ENCODE data around the gene KCNQ1. TPM values are rescaled to one million over a fixed set of nuclear protein-coding genes. Genes with fewer than 3 reads are reported as not detected.

Gene KCNQ1
- total and polyA plus RNA-seq, 2 donors (not counting 1 experiment from before 2014, with no cell fraction given), result not detected

DNA sequence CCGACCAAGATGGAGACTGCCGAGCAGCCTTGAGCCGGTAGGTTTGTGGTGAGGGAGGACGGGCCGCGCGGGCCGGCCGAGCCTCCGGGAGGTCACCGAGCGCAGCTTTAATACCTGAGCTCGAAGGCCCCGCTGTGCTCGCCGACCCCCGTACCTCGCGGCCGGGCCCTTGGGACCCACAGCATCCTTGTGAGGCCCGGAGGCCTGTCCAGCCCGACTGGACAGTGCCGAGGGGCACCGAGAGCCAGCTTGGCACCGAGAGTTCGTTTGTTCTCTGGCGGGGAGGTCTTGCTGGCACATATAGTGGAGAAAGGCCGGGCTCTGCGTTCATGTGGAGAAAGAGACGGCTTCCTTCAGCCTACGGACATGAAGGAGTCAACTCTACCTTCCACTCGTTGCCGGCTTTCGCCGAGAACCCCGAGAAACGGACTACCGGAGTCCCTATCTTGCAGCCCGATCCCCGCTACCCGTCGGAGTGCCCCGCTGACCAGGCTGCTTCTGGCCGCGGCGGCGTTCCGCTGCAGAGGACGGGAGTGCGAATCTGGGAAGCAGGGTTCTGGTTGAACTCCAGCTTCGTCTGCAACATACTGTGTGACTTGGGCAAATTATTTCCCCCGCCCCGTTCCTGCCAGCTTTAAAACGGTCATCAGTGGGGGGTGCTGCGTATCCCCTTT lies 43.9 kb upstream of the KCNQ1 start:
- no peak for TF ChIP-seq EZH2 (IDR thresholded peaks at IDR 0.05; ENCODE audit: low read length, missing control alignments)
- TF ChIP-seq, protein P1, sequence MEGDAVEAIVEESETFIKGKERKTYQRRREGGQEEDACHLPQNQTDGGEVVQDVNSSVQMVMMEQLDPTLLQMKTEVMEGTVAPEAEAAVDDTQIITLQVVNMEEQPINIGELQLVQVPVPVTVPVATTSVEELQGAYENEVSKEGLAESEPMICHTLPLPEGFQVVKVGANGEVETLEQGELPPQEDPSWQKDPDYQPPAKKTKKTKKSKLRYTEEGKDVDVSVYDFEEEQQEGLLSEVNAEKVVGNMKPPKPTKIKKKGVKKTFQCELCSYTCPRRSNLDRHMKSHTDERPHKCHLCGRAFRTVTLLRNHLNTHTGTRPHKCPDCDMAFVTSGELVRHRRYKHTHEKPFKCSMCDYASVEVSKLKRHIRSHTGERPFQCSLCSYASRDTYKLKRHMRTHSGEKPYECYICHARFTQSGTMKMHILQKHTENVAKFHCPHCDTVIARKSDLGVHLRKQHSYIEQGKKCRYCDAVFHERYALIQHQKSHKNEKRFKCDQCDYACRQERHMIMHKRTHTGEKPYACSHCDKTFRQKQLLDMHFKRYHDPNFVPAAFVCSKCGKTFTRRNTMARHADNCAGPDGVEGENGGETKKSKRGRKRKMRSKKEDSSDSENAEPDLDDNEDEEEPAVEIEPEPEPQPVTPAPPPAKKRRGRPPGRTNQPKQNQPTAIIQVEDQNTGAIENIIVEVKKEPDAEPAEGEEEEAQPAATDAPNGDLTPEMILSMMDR (conservative IDR thresholded peaks at IDR 0.05 in 1 of 2, IDR thresholded peaks at IDR 0.05 in 1 of 2; ENCODE audit: low read depth in 1 of 2, low read length in 2 of 2), result no peak
- Histone ChIP-seq H3K27ac (ENCODE audit: insufficient read depth, low read length) (peak overlapping the region; percentile 95), H3K4me3 (replicated peaks in 1 of 4; ENCODE audit: control extremely low read depth in 1 of 4, insufficient read depth in 1 of 4, low read depth in 3 of 4, low read length in 4 of 4) (peak overlapping the region; percentile 64 to 98 (median 89)), H4K20me1 (ENCODE audit: control insufficient read depth, extremely low read depth, insufficient read depth, low read length) (no peaks in the 10 kb centered on the region), H2AFZ (ENCODE audit: low read length) (no peak overlapping the region), H3K9me3 (ENCODE audit: control insufficient read depth, insufficient read depth, low read depth, low read length) (no peaks in the 10 kb centered on the region), H3K79me2 (ENCODE audit: control insufficient read depth, insufficient read depth, low read length) (peaks cover 19% of the 10 kb centered on the region), H3K4me1 (ENCODE audit: control insufficient read depth, extremely low read depth, insufficient read depth, low read length) (peaks cover 16% of the 10 kb centered on the region), H3K4me2 (ENCODE audit: extremely low read depth, insufficient read depth, low read length) (peak overlapping the region; percentile 93), H3K36me3 (ENCODE audit: control insufficient read depth, insufficient read depth, low read length) (peaks cover 32% of the 10 kb centered on the region), H3K27me3 (ENCODE audit: control insufficient read depth, insufficient read depth, low read length) (no peaks in the 10 kb centered on the region), H3K9ac (ENCODE audit: insufficient read depth, low read length) (peak overlapping the region; percentile 95)
- DNase-seq (ENCODE audit: low read depth in 2 of 2), result no peak

GRCh38 chr11:2401436-2401984 lies 43.3 kb upstream of the KCNQ1 start:
- peak overlapping the region; percentile 95 for H3K27ac ChIP-seq (ENCODE audit: insufficient read depth, low read length)
- TF ChIP-seq, protein P1 (conservative IDR thresholded peaks at IDR 0.05 in 1 of 2, IDR thresholded peaks at IDR 0.05 in 1 of 2; ENCODE audit: low read depth in 1 of 2, low read length in 2 of 2), result no peak
- no peak for TF ChIP-seq EZH2 (IDR thresholded peaks at IDR 0.05; ENCODE audit: low read length, missing control alignments)
- H3K36me3 ChIP-seq (ENCODE audit: control insufficient read depth, insufficient read depth, low read length), result peaks cover 27% of the 10 kb centered on the region
- no peaks in the 10 kb centered on the region for H3K27me3 ChIP-seq (ENCODE audit: control insufficient read depth, insufficient read depth, low read length)
- no peak for DNase-seq (ENCODE audit: low read depth in 2 of 2)
- peaks cover 19% of the 10 kb centered on the region for H3K79me2 ChIP-seq (ENCODE audit: control insufficient read depth, insufficient read depth, low read length)
- no peaks in the 10 kb centered on the region for H4K20me1 ChIP-seq (ENCODE audit: control insufficient read depth, extremely low read depth, insufficient read depth, low read length)
- peak overlapping the region; percentile 93 for H3K4me2 ChIP-seq (ENCODE audit: extremely low read depth, insufficient read depth, low read length)
- peak overlapping the region; percentile 64 to 98 (median 89) for H3K4me3 ChIP-seq (replicated peaks in 1 of 4; ENCODE audit: control extremely low read depth in 1 of 4, insufficient read depth in 1 of 4, low read depth in 3 of 4, low read length in 4 of 4)
- no peaks in the 10 kb centered on the region for H3K9me3 ChIP-seq (ENCODE audit: control insufficient read depth, insufficient read depth, low read depth, low read length)
- H2AFZ ChIP-seq (ENCODE audit: low read length), result no peak overlapping the region
- peak overlapping the region; percentile 95 for H3K9ac ChIP-seq (ENCODE audit: insufficient read depth, low read length)
- H3K4me1 ChIP-seq (ENCODE audit: control insufficient read depth, extremely low read depth, insufficient read depth, low read length), result peaks cover 16% of the 10 kb centered on the region

DNA sequence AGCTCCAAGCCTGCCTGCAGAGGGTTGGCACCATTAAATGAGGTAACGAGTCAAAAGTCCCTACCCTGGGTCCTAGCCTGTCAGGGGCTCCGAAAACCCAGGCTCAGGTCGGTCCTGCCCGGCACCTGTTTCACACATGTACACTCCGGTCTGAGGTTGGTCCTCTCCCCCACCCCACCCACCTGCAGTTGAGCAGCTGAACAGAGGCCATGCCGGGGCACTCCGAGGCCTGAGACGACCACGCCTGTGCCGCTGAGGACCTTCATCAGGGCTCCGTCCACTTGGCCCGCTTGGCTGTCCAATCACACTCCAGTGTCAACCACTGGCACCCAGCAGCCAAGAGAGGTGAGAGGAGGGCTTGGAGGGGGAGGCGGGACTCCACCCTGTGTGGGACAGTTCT lies 42.7 kb upstream of the KCNQ1 start:
- Histone ChIP-seq H3K4me3 (replicated peaks in 1 of 4; ENCODE audit: control extremely low read depth in 1 of 4, insufficient read depth in 1 of 4, low read depth in 3 of 4, low read length in 4 of 4) (peak overlapping the region in 2 of 4 experiments; percentile 64 to 96), H3K4me2 (ENCODE audit: extremely low read depth, insufficient read depth, low read length) (peak overlapping the region; percentile 93), H3K79me2 (ENCODE audit: control insufficient read depth, insufficient read depth, low read length) (peaks cover 19% of the 10 kb centered on the region), H2AFZ (ENCODE audit: low read length) (no peak overlapping the region), H3K36me3 (ENCODE audit: control insufficient read depth, insufficient read depth, low read length) (peaks cover 21% of the 10 kb centered on the region), H3K9me3 (ENCODE audit: control insufficient read depth, insufficient read depth, low read depth, low read length) (no peaks in the 10 kb centered on the region), H3K4me1 (ENCODE audit: control insufficient read depth, extremely low read depth, insufficient read depth, low read length) (peaks cover 16% of the 10 kb centered on the region), H4K20me1 (ENCODE audit: control insufficient read depth, extremely low read depth, insufficient read depth, low read length) (no peaks in the 10 kb centered on the region), H3K27ac (ENCODE audit: insufficient read depth, low read length) (no peak overlapping the region), H3K27me3 (ENCODE audit: control insufficient read depth, insufficient read depth, low read length) (no peaks in the 10 kb centered on the region), H3K9ac (ENCODE audit: insufficient read depth, low read length) (no peak overlapping the region)
- TF ChIP-seq EZH2 (IDR thresholded peaks at IDR 0.05; ENCODE audit: low read length, missing control alignments), result no peak
- TF ChIP-seq, protein P1 (conservative IDR thresholded peaks at IDR 0.05 in 1 of 2, IDR thresholded peaks at IDR 0.05 in 1 of 2; ENCODE audit: low read depth in 1 of 2, low read length in 2 of 2), result no peak
- no peak for DNase-seq (ENCODE audit: low read depth in 2 of 2)

All from fibroblast of lung (primary cell).